RPMI8226 (cell line): Measurements from ENCODE around the gene DIPK1A.
"Not testable (repeated sequence)": the region's sequence is repeated elsewhere in the genome, so short reads cannot be mapped to it uniquely, and the experiment has no call there.

Source experiments
- DNase-seq: peaks from one replicate; pipeline ENCODE4 v3.0.0-alpha.2; 2015

Gene DIPK1A

DNA sequence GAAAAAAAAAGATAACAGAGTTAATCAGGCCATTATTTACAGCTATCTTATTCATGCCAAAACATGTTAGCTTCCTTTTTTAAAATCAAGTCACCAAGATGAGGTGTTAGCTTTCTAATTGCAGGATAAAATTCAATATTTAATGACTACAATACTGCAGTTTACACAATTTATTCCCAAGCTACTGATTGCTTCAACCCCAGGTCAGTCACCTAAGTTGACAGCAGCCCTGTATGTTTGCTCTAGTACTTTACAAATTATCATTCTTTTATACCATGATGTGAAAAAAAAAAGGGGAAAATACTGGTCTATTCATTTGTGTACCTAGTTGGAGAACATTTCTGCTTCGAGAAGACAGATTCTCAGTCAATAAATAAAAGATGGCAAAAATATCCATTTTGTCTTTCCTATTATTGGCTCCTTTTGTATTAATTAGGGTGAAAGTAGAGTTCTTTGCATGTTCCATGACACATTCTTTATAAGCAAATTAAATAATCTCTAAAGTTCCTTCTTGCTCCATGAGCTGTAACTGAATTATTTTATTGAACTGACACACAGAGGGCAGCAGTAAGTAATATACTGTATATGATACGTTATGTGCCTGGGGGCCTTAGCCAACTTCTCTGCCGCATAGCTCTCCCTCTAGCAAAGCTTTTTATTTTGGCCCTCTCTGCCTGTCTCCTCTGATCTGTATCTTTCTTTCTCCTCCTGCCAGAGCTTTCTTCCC is 48.0 kb downstream of the DIPK1A start:
- no peak for DNase-seq

DNA sequence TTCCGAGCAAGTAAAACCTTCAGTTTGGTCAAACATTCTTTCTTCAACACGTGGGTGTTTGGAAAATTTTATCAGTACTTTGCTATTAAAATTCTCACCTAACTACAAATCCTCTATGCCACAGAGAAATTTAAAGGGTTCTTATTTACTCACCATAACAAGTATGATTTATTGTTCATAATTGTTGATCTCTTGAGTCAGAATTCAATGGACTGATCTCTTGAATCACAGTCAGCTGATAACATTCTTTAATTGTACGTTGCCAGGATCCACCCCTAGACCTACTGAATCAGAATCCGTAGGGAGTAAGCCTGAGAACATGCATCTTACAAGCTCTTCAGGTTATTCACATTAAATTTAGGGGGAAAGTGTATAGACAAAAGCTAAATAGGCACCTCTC is 51.2 kb downstream of the DIPK1A start:
- DNase-seq, result no peak

DNA sequence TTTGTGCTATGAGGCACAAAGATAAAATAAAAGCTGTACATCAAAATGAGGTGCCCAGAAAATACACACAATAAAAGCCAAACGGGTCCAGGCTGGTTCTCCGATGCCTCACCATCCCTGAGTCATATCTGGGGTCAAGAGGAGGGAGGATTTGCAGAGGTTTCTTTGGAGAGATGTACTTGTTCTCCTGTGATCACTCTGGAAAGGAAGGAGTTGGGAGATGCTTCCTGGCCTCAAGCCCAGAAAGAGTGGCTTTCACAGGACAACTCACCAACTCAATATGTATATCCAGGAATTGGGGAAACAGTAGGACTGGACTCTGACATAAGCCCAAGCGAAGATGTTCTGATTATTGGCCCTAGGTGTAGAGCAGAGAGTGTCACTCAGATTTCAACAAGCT is 51.9 kb downstream of the DIPK1A start:
- DNase-seq, result no peak

GRCh38 chr1:92907949-92908684 is 53.1 kb downstream of the DIPK1A start:
- DNase-seq, result no peak

DNA sequence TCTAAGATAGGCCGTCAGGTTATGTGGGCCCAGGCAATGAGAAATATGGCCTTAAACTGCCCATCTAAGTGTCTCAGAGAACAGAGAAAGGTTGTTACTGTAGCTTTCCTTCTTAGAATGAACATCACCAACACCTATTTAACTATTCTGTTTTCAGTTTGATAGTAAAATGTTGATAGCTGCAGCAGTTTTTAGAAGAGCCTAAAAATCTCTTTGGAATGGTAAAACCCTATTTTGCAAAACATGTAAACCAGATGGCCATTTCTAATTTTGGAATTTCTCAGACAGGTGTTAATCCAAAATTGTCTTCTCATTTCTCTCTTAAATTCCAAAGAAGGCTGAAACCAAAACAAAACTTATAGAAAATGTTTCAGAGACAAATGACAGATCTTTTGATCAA is 57.5 kb downstream of the DIPK1A start:
- DNase-seq, result no peak

DNA sequence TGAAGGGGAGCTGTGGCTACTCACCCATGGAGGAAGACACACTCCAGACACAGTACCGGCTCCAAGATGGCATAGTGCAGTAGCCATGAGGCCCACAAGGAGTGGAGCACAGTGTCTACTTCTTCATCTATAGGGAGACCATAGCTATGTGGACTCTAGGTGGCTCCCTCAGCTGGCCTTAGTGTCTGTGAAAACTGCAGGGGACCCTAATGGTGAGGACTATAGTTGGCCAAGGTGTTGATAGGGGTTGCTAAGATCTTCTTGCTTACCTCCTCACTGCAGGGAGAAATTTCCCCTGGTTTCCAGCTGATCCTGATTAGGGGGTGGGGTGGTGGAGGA is 58.9 kb downstream of the DIPK1A start:
- DNase-seq, result no peak

- no peak for DNase-seq
These were observed 59.4 kb downstream of the DIPK1A start for GRCh38 chr1:92901699-92902405.

GRCh38 chr1:92901126-92901525 is 60.1 kb downstream of the DIPK1A start:
- no peak for DNase-seq

GRCh38 chr1:92900539-92900938 is 60.7 kb downstream of the DIPK1A start:
- DNase-seq, result no peak

DNA sequence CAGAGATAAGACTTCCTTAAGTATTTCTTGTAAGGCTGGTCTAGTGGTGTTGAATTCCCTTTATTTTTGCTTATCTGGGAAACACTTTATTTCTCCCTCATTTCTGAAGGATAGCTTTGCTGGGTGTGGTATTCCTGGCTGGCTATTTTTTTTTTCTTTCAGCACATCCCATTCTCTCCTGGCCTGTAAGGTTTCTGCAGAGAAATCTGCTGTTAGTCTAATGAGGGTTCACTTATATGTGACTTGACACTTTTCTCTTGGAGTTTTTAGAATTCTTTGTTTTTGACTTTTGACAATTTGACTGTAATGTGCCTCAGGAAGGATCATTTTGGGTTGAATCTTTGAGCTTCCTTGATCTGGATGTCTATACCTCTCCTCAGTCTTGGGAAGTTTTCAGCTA is 61.5 kb downstream of the DIPK1A start:
- no peak for DNase-seq

DNA sequence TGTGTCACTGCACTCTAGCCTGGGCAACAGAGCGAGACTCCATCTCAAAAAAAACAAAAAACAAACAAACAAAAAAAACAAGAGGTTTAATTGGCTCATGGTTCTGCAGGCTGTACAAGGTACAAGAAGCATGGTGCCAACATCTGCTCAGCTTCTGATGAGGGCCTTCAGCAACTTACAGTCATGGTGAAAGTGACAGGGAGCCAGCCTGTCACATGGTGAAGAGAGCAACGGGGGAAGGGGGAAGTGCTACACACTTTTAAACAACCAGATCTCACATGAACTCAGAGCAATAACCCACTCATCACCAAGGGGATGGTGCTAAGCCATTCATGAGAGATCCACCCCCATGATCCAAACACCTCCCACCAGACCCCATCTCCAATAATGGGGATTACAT is 63.2 kb downstream of the DIPK1A start:
- not testable (repeated sequence) for DNase-seq

DNA sequence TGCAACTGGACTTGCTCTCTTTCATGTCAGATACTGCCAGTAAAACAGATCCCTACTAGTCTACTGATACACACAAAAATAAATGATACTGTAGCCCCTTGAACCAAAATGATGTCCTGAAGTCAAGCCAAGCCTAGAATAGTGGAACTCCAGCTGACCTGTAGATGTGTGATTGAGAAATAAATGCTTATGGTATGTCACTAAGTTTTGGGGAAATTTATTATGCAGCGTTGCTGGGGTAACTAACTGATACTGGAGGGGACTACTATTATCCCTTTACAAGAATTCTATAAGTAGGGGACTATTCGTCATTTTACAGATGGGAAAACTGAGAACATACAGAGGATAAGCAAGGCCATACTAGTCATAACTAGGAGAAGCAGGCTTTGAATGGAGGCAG is 73.8 kb downstream of the DIPK1A start:
- no peak for DNase-seq

DNA sequence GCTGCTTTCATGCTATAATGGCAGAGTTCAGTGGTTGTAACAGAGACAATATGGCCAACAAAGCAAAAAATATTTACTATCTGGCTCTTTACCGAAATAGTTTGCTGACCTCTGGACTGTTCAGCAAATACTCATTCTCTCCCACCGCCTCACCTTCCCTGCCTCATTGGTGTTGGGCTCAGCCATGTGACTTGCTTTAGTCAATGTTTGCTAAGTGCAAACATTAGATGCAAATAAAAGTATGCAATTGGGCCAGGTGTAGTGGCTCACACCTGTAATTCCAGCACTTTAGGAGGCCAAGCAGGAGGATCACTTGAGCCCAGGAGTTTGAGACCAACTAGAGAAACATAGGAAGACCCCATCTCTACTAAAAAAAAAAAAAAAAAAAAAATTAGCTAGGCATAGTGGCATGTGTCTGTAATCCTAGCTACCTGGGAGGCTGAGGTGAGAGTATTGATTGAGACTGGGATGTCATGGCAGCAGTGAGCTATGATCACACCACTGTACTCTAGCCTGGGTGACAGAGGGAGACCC is 74.3 kb downstream of the DIPK1A start:
- no peak for DNase-seq

GRCh38 chr1:92884195-92884594 is 77.1 kb downstream of the DIPK1A start:
- DNase-seq, result no peak

GRCh38 chr1:92883297-92883696 is 78.0 kb downstream of the DIPK1A start:
- no peak for DNase-seq

DNA sequence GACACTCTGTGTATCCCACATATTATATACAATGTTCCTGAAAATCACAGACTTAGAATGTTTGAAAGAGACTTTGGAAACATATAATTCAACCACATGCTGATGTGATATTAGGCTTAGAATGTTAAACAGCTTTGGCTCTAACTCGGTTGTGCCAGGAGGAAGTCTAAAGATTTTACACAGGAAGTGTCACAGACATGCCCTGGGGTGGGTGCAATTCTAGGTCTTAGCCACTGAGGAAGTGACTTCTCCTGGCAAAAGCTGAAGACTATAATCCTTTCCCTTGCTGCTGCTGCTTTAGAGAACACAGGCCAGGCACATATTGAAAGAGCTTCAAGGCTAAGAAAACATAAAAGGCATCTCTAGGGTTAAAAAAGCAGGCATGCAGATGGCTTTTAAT is 78.4 kb downstream of the DIPK1A start:
- DNase-seq, result peak; percentile 42

DNA sequence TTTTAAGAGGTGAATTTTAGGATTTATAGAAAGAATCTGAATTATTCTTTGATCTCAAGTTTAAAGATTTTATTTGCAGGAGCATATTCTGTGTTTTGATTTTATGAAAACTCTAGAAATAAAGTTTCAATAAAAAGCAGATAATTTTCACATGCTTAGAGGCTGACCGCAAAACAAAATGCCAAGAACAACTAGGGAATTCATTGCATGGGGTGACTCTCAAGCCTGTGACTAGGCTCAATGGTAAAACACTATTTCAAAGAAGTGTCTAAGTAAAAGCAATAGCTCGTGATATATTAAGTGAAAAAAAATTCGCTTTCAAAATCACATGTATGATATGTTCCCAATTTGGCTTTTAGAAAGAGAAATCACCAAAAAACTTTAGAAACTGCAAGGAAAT is 79.9 kb downstream of the DIPK1A start:
- no peak for DNase-seq

GRCh38 chr1:92879316-92879968 is 81.8 kb downstream of the DIPK1A start:
- no peak for DNase-seq

- peak; percentile 75 for DNase-seq
These were observed 83.5 kb downstream of the DIPK1A start for GRCh38 chr1:92877792-92878191.

- DNase-seq, result peak; percentile 43
These were observed 84.1 kb downstream of the DIPK1A start for GRCh38 chr1:92877081-92877711.

DNA sequence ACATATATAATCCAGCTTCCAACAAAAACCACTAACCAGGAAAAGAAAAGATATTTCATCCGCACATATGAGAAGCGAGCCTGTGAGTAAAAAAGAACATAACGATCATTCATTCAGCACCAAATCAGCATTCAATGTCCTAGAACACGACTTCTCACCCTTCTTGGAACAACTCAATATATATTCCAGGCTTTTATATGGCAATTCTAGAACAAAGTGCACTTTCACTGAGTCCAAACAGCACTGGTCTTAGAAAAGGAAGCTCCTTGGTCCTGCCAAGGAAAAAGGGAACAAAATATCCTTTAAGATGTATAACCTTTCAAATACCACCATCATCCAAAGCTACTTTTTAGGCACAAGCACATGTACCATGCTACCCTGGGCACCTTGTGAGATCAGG is 84.9 kb downstream of the DIPK1A start:
- DNase-seq, result no peak

- no peak for DNase-seq
These were observed 86.3 kb downstream of the DIPK1A start for GRCh38 chr1:92874987-92875386.

DNA sequence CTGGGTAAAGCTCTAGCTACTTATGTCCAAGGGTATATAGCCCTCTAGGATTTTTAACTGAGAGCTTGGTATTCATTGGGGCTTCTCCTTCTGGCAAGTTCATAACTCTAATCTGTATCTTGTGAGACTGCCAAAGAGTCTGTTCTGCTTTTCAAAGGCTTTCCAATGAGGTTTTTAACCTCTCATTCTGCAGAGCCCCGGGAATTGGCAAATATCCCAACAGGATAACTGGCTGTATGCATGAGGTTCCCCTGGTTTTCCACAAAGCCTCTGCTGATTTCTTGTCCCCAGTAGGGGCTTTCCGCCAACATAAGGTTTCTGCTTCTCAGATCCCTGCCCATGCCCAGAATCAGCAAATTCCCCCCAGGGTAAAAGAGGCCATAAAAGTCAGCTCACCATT is 88.5 kb downstream of the DIPK1A start:
- no peak for DNase-seq
